Stimulated activated naive B cell treated with anti-CD40 and anti-IgM and Interleukin-4, amounts not matched to agents 10 μg/mL and 1 μg/mL and 100 μg/mL, for 72 hours (primary cell): ENCODE results near the gene RSPH3.
"Not testable (repeated sequence)": the region's sequence is repeated elsewhere in the genome, so short reads cannot be mapped to it uniquely, and the experiment has no call there.

Experiments
- ATAC-seq, 2 donors: fragments of 150-1000 bp; cut with Tn5 transposase; replicated peaks; 2 replicates each; pipeline ENCODE4 v1.10.0; 2021; ENCODE audit warnings: moderate library complexity in 1 of 2
- DNase-seq: peaks from one replicate; pipeline ENCODE4 v3.0.0; 2021
- H3K27ac Mint-ChIP-seq: one replicate; pipeline ENCODE4 v1.8.0; 2022; ENCODE audit warnings: mild to moderate bottlenecking, mixed read lengths
- H3K27me3 Mint-ChIP-seq, 2 donors: one replicate each; pipeline ENCODE4 v1.8.0; 2022; ENCODE audit warnings: mixed read lengths in 2 of 2
- H3K36me3 Mint-ChIP-seq, 2 donors: one replicate each; pipeline ENCODE4 v1.8.0; 2022; ENCODE audit warnings: mixed read lengths in 2 of 2, mild to moderate bottlenecking in 1 of 2
- H3K4me1 Mint-ChIP-seq, 2 donors: one replicate each; pipeline ENCODE4 v1.8.0; 2022; ENCODE audit warnings: mixed read lengths in 2 of 2, mild to moderate bottlenecking in 1 of 2
- H3K4me3 Mint-ChIP-seq, 2 donors: one replicate each; pipeline ENCODE4 v1.8.0; 2022; ENCODE audit warnings: mild to moderate bottlenecking in 2 of 2, mixed read lengths in 2 of 2, moderate library complexity in 1 of 2
- H3K9me3 Mint-ChIP-seq, 2 donors: one replicate each; pipeline ENCODE4 v1.8.0; 2022; ENCODE audit warnings: mixed read lengths in 2 of 2, mild to moderate bottlenecking in 1 of 2

RSPH3 gene

GRCh38 chr6:158977382-158977781, 22.6 kb downstream of the RSPH3 start:
- no peaks in the 10 kb centered on the region for H3K9me3 Mint-ChIP-seq

GRCh38 chr6:158972241-158973233, 27.5 kb downstream of the RSPH3 start:
- Mint-ChIP-seq H3K4me3 (no peak overlapping the region), H3K9me3 (peaks cover 7% of the 10 kb centered on the region in 2 donors), H3K27me3 (no peaks in the 10 kb centered on the region), H3K27ac (no peak overlapping the region), H3K4me1 (peaks cover 2 to 8% of the 10 kb centered on the region in 2 donors), H3K36me3 (peaks cover 17 to 18% of the 10 kb centered on the region in 2 donors)
- ATAC-seq (peak; percentile 59 to 65), DNase-seq (no peak)

More at GRCh38 chr6:158977382-158977781, 22.6 kb downstream of the RSPH3 start:
- no peak overlapping the region for H3K4me3 Mint-ChIP-seq
- no peaks in the 10 kb centered on the region for H3K4me1 Mint-ChIP-seq
- ATAC-seq (no peak), DNase-seq (no peak)
- no peaks in the 10 kb centered on the region for H3K27me3 Mint-ChIP-seq
- peaks cover 6 to 7% of the 10 kb centered on the region in 2 donors for H3K36me3 Mint-ChIP-seq
- H3K27ac Mint-ChIP-seq = no peak overlapping the region

GRCh38 chr6:158970640-158971275, 29.2 kb downstream of the RSPH3 start:
- Mint-ChIP-seq H3K27me3 (no peaks in the 10 kb centered on the region), H3K36me3 (peaks cover 14 to 15% of the 10 kb centered on the region in 2 donors), H3K9me3 (peaks cover 10 to 13% of the 10 kb centered on the region in 2 donors), H3K4me3 (no peak overlapping the region), H3K27ac (no peak overlapping the region), H3K4me1 (peaks cover 2 to 8% of the 10 kb centered on the region in 2 donors)
- ATAC-seq (no peak), DNase-seq (no peak)

- peaks cover 2 to 8% of the 10 kb centered on the region in 2 donors for H3K4me1 Mint-ChIP-seq
- no peaks in the 10 kb centered on the region for H3K27me3 Mint-ChIP-seq
- no peak overlapping the region for H3K27ac Mint-ChIP-seq
- peaks cover 10 to 13% of the 10 kb centered on the region in 2 donors for H3K9me3 Mint-ChIP-seq
- ATAC-seq (no peak), DNase-seq (no peak)
- H3K4me3 Mint-ChIP-seq = no peak overlapping the region
- H3K36me3 Mint-ChIP-seq = peaks cover 14 to 15% of the 10 kb centered on the region in 2 donors
These were observed 30.9 kb downstream of the RSPH3 start for GRCh38 chr6:158969148-158969547.

GRCh38 chr6:158963020-158963808, 36.8 kb downstream of the RSPH3 start:
- Mint-ChIP-seq H3K27me3 (no peaks in the 10 kb centered on the region), H3K4me3 (no peak overlapping the region), H3K4me1 (peaks cover 8 to 9% of the 10 kb centered on the region in 2 donors), H3K27ac (no peak overlapping the region), H3K9me3 (peaks cover 6 to 8% of the 10 kb centered on the region in 2 donors), H3K36me3 (peaks cover 0 to 4% of the 10 kb centered on the region in 2 donors)
- ATAC-seq = no peak
- no peak for DNase-seq

- Mint-ChIP-seq H3K27me3 (no peaks in the 10 kb centered on the region), H3K4me1 (peaks cover 8 to 10% of the 10 kb centered on the region in 2 donors), H3K9me3 (peaks cover 2 to 4% of the 10 kb centered on the region in 2 donors), H3K4me3 (no peak overlapping the region), H3K36me3 (no peaks in the 10 kb centered on the region), H3K27ac (no peak overlapping the region)
- no peak for ATAC-seq
- no peak for DNase-seq
These were observed 37.6 kb downstream of the RSPH3 start for GRCh38 chr6:158962371-158962770.

- Mint-ChIP-seq H3K27me3 (no peaks in the 10 kb centered on the region), H3K36me3 (peaks cover 0 to 6% of the 10 kb centered on the region in 2 donors), H3K9me3 (peaks cover 0 to 2% of the 10 kb centered on the region in 2 donors), H3K4me1 (peaks cover 8 to 11% of the 10 kb centered on the region in 2 donors), H3K4me3 (no peak overlapping the region), H3K27ac (no peak overlapping the region)
- ATAC-seq = no peak
- no peak for DNase-seq
These were observed 40.0 kb downstream of the RSPH3 start for GRCh38 chr6:158960026-158960425.

- H3K4me3 Mint-ChIP-seq = no peak overlapping the region
These were observed 40.5 kb downstream of the RSPH3 start for GRCh38 chr6:158959552-158959951.

GRCh38 chr6:158958504-158959386, 41.3 kb downstream of the RSPH3 start:
- no peaks in the 10 kb centered on the region for H3K27me3 Mint-ChIP-seq
- H3K36me3 Mint-ChIP-seq = peaks cover 0 to 6% of the 10 kb centered on the region in 2 donors
- ATAC-seq = peak; percentile 65 to 78
- peaks cover 8 to 16% of the 10 kb centered on the region in 2 donors for H3K4me1 Mint-ChIP-seq
- H3K4me3 Mint-ChIP-seq = no peak overlapping the region
- no peak for DNase-seq
- H3K9me3 Mint-ChIP-seq = peaks cover 0 to 2% of the 10 kb centered on the region in 2 donors
- peak overlapping the region; percentile 51 for H3K27ac Mint-ChIP-seq

More at GRCh38 chr6:158959552-158959951, 40.5 kb downstream of the RSPH3 start:
- H3K9me3 Mint-ChIP-seq = peaks cover 0 to 2% of the 10 kb centered on the region in 2 donors
- no peaks in the 10 kb centered on the region for H3K27me3 Mint-ChIP-seq
- ATAC-seq (no peak), DNase-seq (no peak)
- no peak overlapping the region for H3K27ac Mint-ChIP-seq
- peaks cover 8 to 15% of the 10 kb centered on the region in 2 donors for H3K4me1 Mint-ChIP-seq
- H3K36me3 Mint-ChIP-seq = peaks cover 0 to 6% of the 10 kb centered on the region in 2 donors

- Mint-ChIP-seq H3K4me1 (peaks cover 7 to 16% of the 10 kb centered on the region in 2 donors), H3K27ac (no peak overlapping the region), H3K9me3 (peaks cover 0 to 4% of the 10 kb centered on the region in 2 donors), H3K36me3 (peaks cover 0 to 6% of the 10 kb centered on the region in 2 donors), H3K4me3 (no peak overlapping the region), H3K27me3 (no peaks in the 10 kb centered on the region)
- ATAC-seq (peak in 1 of 2 donors; percentile 55), DNase-seq (no peak)
These were observed 44.7 kb downstream of the RSPH3 start for GRCh38 chr6:158955255-158955654.

- Mint-ChIP-seq H3K27me3 (no peaks in the 10 kb centered on the region), H3K4me1 (peaks cover 7 to 16% of the 10 kb centered on the region in 2 donors), H3K36me3 (peaks cover 0 to 6% of the 10 kb centered on the region in 2 donors), H3K27ac (no peak overlapping the region), H3K9me3 (peaks cover 0 to 4% of the 10 kb centered on the region in 2 donors), H3K4me3 (no peak overlapping the region)
- no peak for DNase-seq
- no peak for ATAC-seq
These were observed 45.2 kb downstream of the RSPH3 start for GRCh38 chr6:158954753-158955152.

- not testable (repeated sequence) for DNase-seq, H3K4me1 Mint-ChIP-seq, H3K9me3 Mint-ChIP-seq, H3K27me3 Mint-ChIP-seq, ATAC-seq, H3K36me3 Mint-ChIP-seq, H3K27ac Mint-ChIP-seq, H3K4me3 Mint-ChIP-seq
These were observed 48.0 kb downstream of the RSPH3 start for GRCh38 chr6:158952011-158952410.

- H3K27me3 Mint-ChIP-seq, H3K36me3 Mint-ChIP-seq, H3K9me3 Mint-ChIP-seq, DNase-seq, H3K27ac Mint-ChIP-seq, ATAC-seq, H3K4me1 Mint-ChIP-seq, H3K4me3 Mint-ChIP-seq: not testable (repeated sequence)
These were observed 48.4 kb downstream of the RSPH3 start for GRCh38 chr6:158951565-158951964.
